ENCODE measurements around the gene TMEM215. TPM values are rescaled to one million over a fixed set of nuclear protein-coding genes. Genes with fewer than 3 reads are reported as not detected.
A peak's percentile ranks its signal among the peaks of the same experiment; 100 is the strongest.

Gene TMEM215
- not detected in 2 replicates for polyA plus RNA-seq
- polyA minus RNA-seq: 0.12 TPM in 1 of 2 replicates, not detected in the other

GRCh38 chr9:32783168-32783891 lies at the start of gene TMEM215:
Gene TMEM215, plus strand, starts transcription at chr9:32783540. Its CDS starts 644 bp downstream, at chr9:32784184.
- Histone ChIP-seq H3F3A (ENCODE audit: insufficient read depth, low read length, poor library complexity, severe bottlenecking) (no peaks in the 10 kb centered on the region), H3K36me3 (ENCODE audit: insufficient read depth, low read length) (no peaks in the 10 kb centered on the region), H3K4me3 (ENCODE audit: low read length) (peak within 1 kb of the TSS; percentile 74), H3K27ac (ENCODE audit: low read length) (no peak within 1 kb of the TSS), H3K27me3 (ENCODE audit: insufficient read depth, low read depth, low read length) (peaks cover 62% of the 10 kb centered on the region), H2AFZ (ENCODE audit: low read depth, low read length) (no peak within 1 kb of the TSS), H3K9ac (ENCODE audit: low read length) (peak within 1 kb of the TSS; percentile 41), H3K9me2 (ENCODE audit: insufficient read depth, low read length) (no peaks in the 10 kb centered on the region), H3K4me2 (ENCODE audit: low read length) (peak within 1 kb of the TSS; percentile 45), H3K9me3 (ENCODE audit: low read length) (no peaks in the 10 kb centered on the region), H3K79me2 (replicated peaks; ENCODE audit: insufficient read depth, low read length) (no peaks in the 10 kb centered on the region), H4K20me1 (ENCODE audit: insufficient read depth) (no peaks in the 10 kb centered on the region)
- peak; percentile 46 for TF ChIP-seq EZH2 (IDR thresholded peaks at IDR 0.05; ENCODE audit: borderline replicate concordance, insufficient read depth, low read length, poor library complexity, severe bottlenecking)
- TF ChIP-seq RAD21 (conservative IDR thresholded peaks at IDR 0.05): no peak
- peak; percentile 28 for TF ChIP-seq POLR2AphosphoS5 (IDR thresholded peaks at IDR 0.05)
- TF ChIP-seq MXI1 (conservative IDR thresholded peaks at IDR 0.05; ENCODE audit: poor library complexity, severe bottlenecking): peak; percentile 25
- TF ChIP-seq CTCF (IDR thresholded peaks at IDR 0.05; ENCODE audit: poor library complexity, severe bottlenecking): no peak
- no peak for TF ChIP-seq REST (IDR thresholded peaks at IDR 0.05; ENCODE audit: borderline replicate concordance)

GRCh38 chr9:32735476-32735875 lies 47.9 kb upstream of the TMEM215 start:
- no peaks in the 10 kb centered on the region for H4K20me1 ChIP-seq (ENCODE audit: insufficient read depth)
- no peak overlapping the region for H3K27ac ChIP-seq (ENCODE audit: low read length)
- no peaks in the 10 kb centered on the region for H3K9me3 ChIP-seq (ENCODE audit: low read length)
- H3K4me2 ChIP-seq (ENCODE audit: low read length): no peak overlapping the region
- no peak overlapping the region for H2AFZ ChIP-seq (ENCODE audit: low read depth, low read length)
- H3K4me3 ChIP-seq (ENCODE audit: low read length): no peak overlapping the region
- H3K36me3 ChIP-seq (ENCODE audit: insufficient read depth, low read length): no peaks in the 10 kb centered on the region
- H3K79me2 ChIP-seq (replicated peaks; ENCODE audit: insufficient read depth, low read length): no peaks in the 10 kb centered on the region
- H3F3A ChIP-seq (ENCODE audit: insufficient read depth, low read length, poor library complexity, severe bottlenecking): no peaks in the 10 kb centered on the region
- H3K9ac ChIP-seq (ENCODE audit: low read length): no peak overlapping the region
- H3K9me2 ChIP-seq (ENCODE audit: insufficient read depth, low read length): no peaks in the 10 kb centered on the region
- TF ChIP-seq EZH2 (IDR thresholded peaks at IDR 0.05; ENCODE audit: borderline replicate concordance, insufficient read depth, low read length, poor library complexity, severe bottlenecking): no peak
- TF ChIP-seq MXI1 (conservative IDR thresholded peaks at IDR 0.05; ENCODE audit: poor library complexity, severe bottlenecking): no peak
- no peak for TF ChIP-seq CTCF (IDR thresholded peaks at IDR 0.05; ENCODE audit: poor library complexity, severe bottlenecking)
- TF ChIP-seq TAF1 (IDR thresholded peaks at IDR 0.05; ENCODE audit: low read depth): no peak
- TF ChIP-seq SMC3 (conservative IDR thresholded peaks at IDR 0.05; ENCODE audit: poor library complexity): no peak
- TF ChIP-seq REST (IDR thresholded peaks at IDR 0.05; ENCODE audit: borderline replicate concordance): no peak
- no peak for TF ChIP-seq EP300 (conservative IDR thresholded peaks at IDR 0.05; ENCODE audit: poor library complexity, severe bottlenecking)
- TF ChIP-seq POLR2AphosphoS5 (IDR thresholded peaks at IDR 0.05): no peak
- no peak for TF ChIP-seq RAD21 (conservative IDR thresholded peaks at IDR 0.05)
- H3K27me3 ChIP-seq (ENCODE audit: insufficient read depth, low read depth, low read length): no peaks in the 10 kb centered on the region
